Smooth muscle cell (in vitro differentiated cells): ENCODE data around the gene EXOSC5. TPM values are rescaled to one million over a fixed set of nuclear protein-coding genes. Genes with fewer than 3 reads are reported as not detected.

ENCODE experiments used
- DNase-seq: peaks from one replicate; lab custom pipeline; 2025; ENCODE audit not compliant: unreplicated experiment; lab: John Stamatoyannopoulos, UW
- H2AFZ ChIP-seq: fragments of 200-600 bp; sonication (generic); 2 replicates; pipeline ENCODE4 v1.6.0; 2016; ENCODE audit warnings: antibody characterized with exemption, low read depth, mild to moderate bottlenecking
- H3F3A ChIP-seq: fragments of 200-600 bp; sonication (generic); 2 replicates; pipeline ENCODE4 v1.6.0; 2017; ENCODE audit warnings: antibody characterized with exemption, low read depth
- H3K27ac ChIP-seq: fragments of 200-600 bp; sonication (generic); 2 replicates; pipeline ENCODE4 v1.5.1; 2016; ENCODE audit warnings: low read depth, mild to moderate bottlenecking
- H3K27me3 ChIP-seq: fragments of 200-600 bp; sonication (generic); 2 replicates; pipeline ENCODE4 v1.6.1; 2016; ENCODE audit warnings: low read depth, mild to moderate bottlenecking
- H3K36me3 ChIP-seq: fragments of 200-600 bp; sonication (generic); 2 replicates; pipeline ENCODE4 v1.5.1; 2016; ENCODE audit warnings: low read depth
- H3K4me1 ChIP-seq: fragments of 200-600 bp; sonication (generic); 2 replicates; pipeline ENCODE4 v1.5.1; 2016; ENCODE audit warnings: low read depth
- H3K4me2 ChIP-seq: fragments of 200-600 bp; sonication (generic); 2 replicates; pipeline ENCODE4 v1.6.0; 2016; ENCODE audit warnings: mild to moderate bottlenecking
- H3K4me3 ChIP-seq: fragments of 200-600 bp; sonication (generic); 2 replicates; pipeline ENCODE4 v1.5.1; 2016; ENCODE audit warnings: mild to moderate bottlenecking
- H3K79me2 ChIP-seq: fragments of 200-600 bp; sonication (generic); 2 replicates; pipeline ENCODE4 v1.6.0; 2016; ENCODE audit warnings: low read depth, mild to moderate bottlenecking
- H3K9ac ChIP-seq: fragments of 200-600 bp; sonication (generic); 2 replicates; pipeline ENCODE4 v1.6.0; 2016; ENCODE audit warnings: low read depth
- H3K9me3 ChIP-seq: fragments of 200-600 bp; sonication (generic); replicated peaks from 2 replicates; pipeline ENCODE4 v1.5.1; 2016; ENCODE audit warnings: low read depth
- H4K20me1 ChIP-seq: fragments of 200-600 bp; sonication (generic); 2 replicates; pipeline ENCODE4 v1.6.0; 2016; ENCODE audit warnings: low read depth
- CTCF ChIP-seq: fragments of 200-600 bp; sonication (generic); IDR thresholded peaks from 2 replicates; pipeline ENCODE4 v1.5.1; 2017; ENCODE audit warnings: borderline replicate concordance, mild to moderate bottlenecking, antibody characterized with exemption; ENCODE audit not compliant: insufficient read depth, poor library complexity, severe bottlenecking
- WGBS: methylation state at CpG from one replicate; pipeline ENCODE4 v1.1.7; 2016; ENCODE audit warnings: low lambda C conversion rate; 5-methylcytosine and 5-hydroxymethylcytosine counted together
- polyA plus RNA-seq: library from polyadenylated mRNA; unstranded; fragments of >200 nt; fragmentation: Nextera tagmentation; extraction: Ambion mirVana; gene quantifications from 2 replicates; pipeline ENCODE4 v1.2.1, GENCODE V29; 2016
- total RNA-seq: library from RNA; depleted of rRNA; stranded (reverse); fragments of >200 nt; gene quantifications from 2 replicates; pipeline ENCODE4 v1.2.3, GENCODE V29; 2014

EXOSC5 gene
- total and polyA plus RNA-seq, 2 experiments from 2014 or later: 5.4 to 19.5 TPM

GRCh38 chr19:41369769-41370168 lies 27.4 kb downstream of the EXOSC5 start:
- 100% methylated on average over 2 of the region's 2 CpGs for WGBS
- Histone ChIP-seq H4K20me1 (no peaks in the 10 kb centered on the region), H3K79me2 (peaks cover 52% of the 10 kb centered on the region)

GRCh38 chr19:41367848-41368301 lies 29.3 kb downstream of the EXOSC5 start:
- Histone ChIP-seq H3K9me3 (no peaks in the 10 kb centered on the region), H2AFZ (no peak overlapping the region), H3K27me3 (no peaks in the 10 kb centered on the region), H3K79me2 (peaks cover 52% of the 10 kb centered on the region), H3K4me2 (peak overlapping the region; percentile 7), H3K27ac (peak overlapping the region; percentile 84), H3F3A (peaks cover 3% of the 10 kb centered on the region), H3K4me1 (peaks cover 5% of the 10 kb centered on the region), H4K20me1 (no peaks in the 10 kb centered on the region), H3K4me3 (no peak overlapping the region), H3K36me3 (no peaks in the 10 kb centered on the region), H3K9ac (no peak overlapping the region)
- no peak for TF ChIP-seq CTCF
- WGBS: 17% methylated on average over 6 of the region's 6 CpGs
- no peak for DNase-seq

More at GRCh38 chr19:41369769-41370168, 27.4 kb downstream of the EXOSC5 start:
- no peak overlapping the region for H3K4me2 ChIP-seq
- TF ChIP-seq CTCF: no peak
- H3K27me3 ChIP-seq: no peaks in the 10 kb centered on the region
- peaks cover 3% of the 10 kb centered on the region for H3F3A ChIP-seq
- no peaks in the 10 kb centered on the region for H3K36me3 ChIP-seq
- H3K4me3 ChIP-seq: no peak overlapping the region
- DNase-seq: no peak
- H2AFZ ChIP-seq: no peak overlapping the region
- H3K9ac ChIP-seq: no peak overlapping the region
- peaks cover 2% of the 10 kb centered on the region for H3K4me1 ChIP-seq
- no peaks in the 10 kb centered on the region for H3K9me3 ChIP-seq
- no peak overlapping the region for H3K27ac ChIP-seq

- H3K4me1 ChIP-seq: peaks cover 5% of the 10 kb centered on the region
- H3K4me2 ChIP-seq: no peak overlapping the region
- peak overlapping the region; percentile 84 for H3K27ac ChIP-seq
- H3K9me3 ChIP-seq: no peaks in the 10 kb centered on the region
- no peak overlapping the region for H3K9ac ChIP-seq
- H3K27me3 ChIP-seq: no peaks in the 10 kb centered on the region
- no peak for DNase-seq
- WGBS: 94% methylated on average over 1 of the region's 1 CpG
- no peak overlapping the region for H3K4me3 ChIP-seq
- peak; percentile 14 for TF ChIP-seq CTCF
- H4K20me1 ChIP-seq: no peaks in the 10 kb centered on the region
- H2AFZ ChIP-seq: no peak overlapping the region
- no peaks in the 10 kb centered on the region for H3K36me3 ChIP-seq
- H3K79me2 ChIP-seq: peaks cover 39% of the 10 kb centered on the region
- peaks cover 3% of the 10 kb centered on the region for H3F3A ChIP-seq
Measured at GRCh38 chr19:41366089-41366488, 31.1 kb downstream of the EXOSC5 start.
